ENCODE data around the gene ARHGEF2.

- TF ChIP-seq CTCF (IDR thresholded peaks at IDR 0.05) (no peak), EZH2 (IDR thresholded peaks at IDR 0.05; ENCODE audit: borderline replicate concordance, insufficient read depth, low read depth, low read length, poor library complexity, severe bottlenecking) (no peak)
Measured at GRCh38 chr1:156001021-156001661, 22.8 kb upstream of the ARHGEF2 start.
